HG03097 (cell line): ENCODE data around the gene SIPA1L3.
"Not testable (repeated sequence)": the region's sequence is repeated elsewhere in the genome, so short reads cannot be mapped to it uniquely, and the experiment has no call there.

Source experiments
- ATAC-seq: cut with Tn5 transposase; IDR thresholded peaks from one replicate; pipeline ENCODE4 v1.9.1; 2021; ENCODE audit not compliant: unreplicated experiment, low FRiP score

SIPA1L3 gene

GRCh38 chr19:37907735-37908455 is 887 bp downstream of the SIPA1L3 start:
- no peak for ATAC-seq

- ATAC-seq = no peak
These were observed 2.7 kb downstream of the SIPA1L3 start for GRCh38 chr19:37909661-37910199.

DNA sequence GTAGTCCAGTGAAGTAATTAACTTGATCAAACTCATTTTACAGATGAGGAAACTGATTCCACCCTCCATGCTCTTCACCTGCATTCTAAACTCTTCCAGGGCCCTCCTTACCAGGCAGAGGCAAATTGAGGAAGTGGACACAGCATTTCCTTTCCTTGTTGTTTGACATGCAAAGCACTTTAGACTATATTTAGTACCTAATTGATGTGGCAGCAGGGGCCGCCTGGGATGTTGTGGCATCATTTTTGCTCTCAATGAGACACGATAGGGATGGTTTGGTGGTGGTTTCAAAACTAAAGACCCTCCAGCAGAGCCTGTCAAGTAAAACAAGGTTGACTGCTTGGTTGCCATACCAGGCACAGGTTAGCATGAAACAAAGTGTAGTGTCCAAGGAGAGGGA is 7.9 kb downstream of the SIPA1L3 start:
- no peak for ATAC-seq

- no peak for ATAC-seq
These were observed 13.8 kb downstream of the SIPA1L3 start for GRCh38 chr19:37920591-37921450.

GRCh38 chr19:37924573-37924972 is 17.6 kb downstream of the SIPA1L3 start:
- ATAC-seq = not testable (repeated sequence)

DNA sequence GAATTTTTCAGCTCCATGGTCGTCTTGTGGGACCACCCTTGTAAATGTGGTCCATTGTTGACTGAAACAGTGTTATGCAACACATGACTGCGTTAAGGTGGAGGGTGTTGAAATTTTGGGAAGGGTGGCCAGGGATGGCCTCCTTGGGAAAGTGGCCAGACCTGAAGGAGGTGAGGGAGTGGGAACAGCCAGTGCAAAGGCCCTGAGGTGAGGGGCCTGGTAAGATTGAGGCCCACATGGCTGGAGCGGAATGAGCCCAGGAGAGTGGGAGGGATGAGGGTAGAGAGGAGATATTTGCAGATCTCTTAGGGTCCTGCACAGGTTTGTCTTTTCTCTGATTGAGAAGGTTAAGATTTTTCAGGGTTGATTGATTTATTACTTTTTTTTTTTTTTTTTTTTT is 18.2 kb downstream of the SIPA1L3 start:
- ATAC-seq = no peak

GRCh38 chr19:37926255-37926654 is 19.2 kb downstream of the SIPA1L3 start:
- no peak for ATAC-seq

- no peak for ATAC-seq
These were observed 19.7 kb downstream of the SIPA1L3 start for GRCh38 chr19:37926711-37927110.

GRCh38 chr19:37928527-37929286 is 21.7 kb downstream of the SIPA1L3 start:
- no peak for ATAC-seq

DNA sequence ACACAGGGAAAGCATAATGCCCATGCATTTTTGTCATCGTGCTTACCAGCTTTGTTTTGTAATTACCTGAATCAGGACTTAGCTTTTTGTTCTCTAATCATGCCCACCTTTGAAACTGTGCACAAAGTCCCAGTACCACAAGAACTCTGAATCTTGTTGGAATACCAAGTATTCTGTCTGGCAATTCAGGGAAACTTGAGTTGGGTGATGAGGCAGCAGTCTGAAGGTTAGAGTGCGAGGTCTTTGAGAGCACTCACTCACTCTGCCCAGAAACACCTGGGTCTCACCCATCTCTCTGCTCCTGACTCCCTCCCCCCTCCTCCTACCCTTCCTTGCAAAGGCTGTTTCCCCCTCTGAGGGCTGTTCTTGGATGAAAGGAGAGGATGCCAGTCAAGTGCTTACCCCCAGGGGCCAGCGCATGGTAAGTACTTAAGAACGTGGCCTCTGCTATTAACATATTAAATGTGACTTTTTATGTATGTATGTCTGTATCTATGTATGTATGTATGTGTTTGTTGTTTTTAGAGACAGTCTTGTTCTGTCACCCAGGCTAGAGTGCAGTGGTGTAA is 22.4 kb downstream of the SIPA1L3 start:
- no peak for ATAC-seq

DNA sequence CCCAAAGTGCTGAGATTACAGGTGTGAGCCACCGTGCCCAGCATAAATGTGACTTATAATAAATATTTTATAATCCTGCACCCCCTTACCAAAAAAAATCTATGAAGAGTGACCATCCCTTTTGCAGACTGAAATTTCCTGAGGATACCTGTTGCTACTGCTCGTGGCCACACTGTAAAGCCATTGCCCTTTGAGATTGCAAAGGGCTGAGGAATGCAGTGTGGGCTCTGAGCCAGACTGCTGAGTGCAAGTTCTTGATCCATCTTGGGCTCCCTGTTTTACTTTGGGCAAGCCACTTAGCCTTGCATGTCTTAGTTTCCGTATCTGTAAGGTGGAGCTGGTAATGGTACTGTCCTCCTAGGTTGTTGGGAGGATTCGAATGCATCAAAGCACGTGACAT is 23.4 kb downstream of the SIPA1L3 start:
- ATAC-seq = no peak

DNA sequence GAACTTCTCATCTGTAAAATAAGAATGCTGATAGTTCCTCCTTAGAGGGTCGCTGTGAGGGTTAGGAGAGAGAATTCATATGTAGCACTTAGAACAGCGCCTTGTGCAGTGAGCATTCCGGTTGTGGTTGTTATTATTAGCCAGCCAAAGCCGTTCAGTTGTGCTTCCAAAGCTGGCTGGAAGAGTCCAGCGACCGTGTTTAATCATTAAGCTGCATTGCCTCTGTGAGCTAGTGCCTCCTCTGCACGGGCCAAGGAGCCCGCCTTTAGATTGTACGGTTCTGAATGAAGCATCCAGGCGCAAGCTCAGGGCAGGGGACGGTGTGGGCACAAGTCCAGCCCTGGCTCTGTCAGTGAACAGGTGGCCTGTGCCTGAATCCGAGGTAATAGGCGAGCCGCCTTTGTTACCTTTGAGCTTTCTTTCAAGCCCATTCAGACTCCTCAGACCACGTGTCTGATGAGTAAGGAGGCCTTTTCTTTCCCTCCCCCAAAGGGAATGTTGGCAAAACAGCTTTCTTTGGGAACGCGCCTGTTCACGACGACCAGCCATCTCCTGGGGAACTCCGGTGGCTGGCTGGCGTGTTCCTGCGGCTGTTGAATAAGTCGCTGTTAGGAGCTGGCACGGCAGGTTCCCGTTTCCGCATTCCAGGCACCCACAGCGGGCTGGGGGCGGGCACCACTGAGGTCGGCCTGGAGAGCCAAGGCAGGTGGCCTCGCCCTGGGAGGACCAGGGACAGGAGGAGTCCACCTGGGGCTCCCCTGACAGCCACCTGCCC is 25.1 kb downstream of the SIPA1L3 start:
- ATAC-seq = peak; percentile 43

GRCh38 chr19:37932985-37933936 is 26.3 kb downstream of the SIPA1L3 start:
- ATAC-seq = no peak

DNA sequence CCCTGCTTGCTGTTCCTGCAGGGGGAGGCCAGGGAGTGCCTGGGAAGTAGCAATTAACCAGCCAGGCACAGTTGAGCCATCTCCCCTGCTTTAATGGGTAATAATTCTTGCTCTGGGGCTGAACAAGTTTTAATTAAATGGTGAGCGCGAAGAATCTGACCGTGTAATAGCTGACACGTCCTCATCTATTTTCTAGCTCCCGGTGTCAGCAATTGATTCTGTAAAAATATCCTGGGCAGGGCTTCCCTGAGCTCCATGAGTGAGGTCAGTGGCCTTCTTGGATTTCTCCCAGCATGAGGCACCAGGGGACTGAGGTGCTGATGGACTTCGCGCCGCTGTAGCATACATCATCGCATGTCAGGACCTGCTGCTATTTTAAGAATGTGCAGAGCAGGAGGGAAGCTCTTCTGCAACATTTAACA is 26.9 kb downstream of the SIPA1L3 start:
- ATAC-seq = no peak

DNA sequence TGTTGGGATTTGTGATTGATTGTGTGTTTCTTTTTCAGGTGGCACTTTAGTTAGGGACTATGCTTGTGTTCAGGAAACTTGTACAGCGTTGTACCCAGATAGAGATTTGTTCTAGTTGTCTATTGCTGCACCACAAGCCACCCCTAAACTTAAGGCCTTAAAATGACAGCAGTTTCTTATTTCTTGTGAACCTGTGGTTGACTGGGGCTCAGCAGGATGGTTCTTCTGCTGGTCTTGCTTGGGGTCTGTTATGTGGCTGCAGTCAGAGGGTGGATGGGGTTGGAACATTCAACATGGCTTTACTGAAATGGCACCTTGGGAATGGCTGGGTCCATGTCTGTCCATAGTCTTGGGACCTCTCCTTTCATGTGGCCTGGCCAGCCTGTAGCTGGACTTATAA is 28.3 kb downstream of the SIPA1L3 start:
- ATAC-seq = no peak

GRCh38 chr19:37936166-37936565 is 29.2 kb downstream of the SIPA1L3 start:
- ATAC-seq = no peak

DNA sequence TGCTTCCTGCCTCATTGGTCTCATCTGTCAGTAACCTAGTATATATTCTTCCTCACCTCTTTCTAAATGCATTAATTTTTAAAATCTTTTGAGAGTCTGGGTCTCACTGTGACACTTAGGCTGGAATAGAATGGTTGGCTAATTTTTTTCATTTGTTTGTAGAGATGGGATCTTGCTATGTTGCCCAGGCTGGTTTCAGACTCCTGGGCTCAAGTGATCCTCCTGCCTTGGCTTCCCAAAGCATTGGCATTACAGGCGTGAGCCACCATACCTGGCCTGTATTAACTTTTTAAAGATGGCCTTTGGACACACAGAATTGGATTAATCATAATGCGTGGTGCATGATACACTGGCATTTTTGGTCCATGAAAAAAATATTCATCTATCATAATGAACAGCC is 29.9 kb downstream of the SIPA1L3 start:
- ATAC-seq = no peak

DNA sequence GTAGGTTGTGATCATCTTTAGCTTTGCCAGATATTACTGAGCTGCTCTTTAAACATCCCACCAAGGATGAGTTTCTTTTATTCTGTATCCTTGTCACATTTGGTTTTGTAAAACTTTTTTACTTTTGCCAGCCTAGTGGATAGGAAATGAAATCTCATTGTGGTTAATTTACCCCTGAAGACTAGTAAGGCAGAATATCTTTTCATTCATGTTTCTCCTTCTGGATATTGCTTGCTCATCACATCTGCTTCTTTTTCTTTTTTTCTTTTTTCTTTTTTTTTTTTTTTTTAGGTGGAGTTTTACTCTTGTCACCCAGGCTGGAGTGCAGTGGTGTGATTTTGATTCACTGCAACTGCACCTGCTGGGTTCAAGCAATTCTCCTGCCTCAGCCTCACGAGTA is 31.3 kb downstream of the SIPA1L3 start:
- ATAC-seq = no peak
